Kidney (tissue), 22 donors: Measurements from ENCODE around the gene MAGEE1. TPM values are rescaled to one million over a fixed set of nuclear protein-coding genes. Genes with fewer than 3 reads are reported as not detected.
A peak's percentile ranks its signal among the peaks of the same experiment; 100 is the strongest.

ENCODE experiments used
- DNase-seq, 5 donors: peaks; one replicate each; pipeline ENCODE4 v3.0.0-alpha.2; 2013 to 2020
- FAIRE-seq: peaks from 2 replicates; lab custom pipeline; 2012; peaks lifted over from hg19 to GRCh38; lab: Jason Lieb, UNC
- H3K27ac ChIP-seq, 2 donors: one replicate each; pipeline ENCODE4 v1.7.0; 2013; ENCODE audit warnings: low read depth in 2 of 2, low read length in 2 of 2, inconsistent platforms in 1 of 2
- H3K27me3 ChIP-seq: one replicate; pipeline ENCODE4 v1.7.1; 2013; ENCODE audit warnings: low read length, inconsistent platforms; ENCODE audit not compliant: control insufficient read depth, insufficient read depth
- H3K36me3 ChIP-seq, 3 donors: one replicate each; pipeline versions ENCODE4 v1.7.0 to v1.7.1; 2013; ENCODE audit warnings: low read length in 3 of 3, control low read depth in 1 of 3, inconsistent platforms in 1 of 3; ENCODE audit not compliant: insufficient read depth in 3 of 3, control insufficient read depth in 2 of 3
- H3K4me1 ChIP-seq, 3 donors: one replicate each; pipeline versions ENCODE4 v1.7.0 to v1.7.1; 2013; ENCODE audit warnings: low read length in 3 of 3, inconsistent platforms in 1 of 3, low read depth in 1 of 3; ENCODE audit not compliant: control insufficient read depth in 2 of 3, insufficient read depth in 2 of 3
- H3K4me3 ChIP-seq, 3 donors: one replicate each; pipeline versions ENCODE4 v1.7.0 to v1.8.1; 2013; ENCODE audit warnings: low read length in 3 of 3, control low read depth in 1 of 3, inconsistent platforms in 1 of 3
- H3K9ac ChIP-seq, 3 donors: one replicate each; pipeline versions ENCODE4 v1.7.0 to v1.7.1; 2013; ENCODE audit warnings: low read length in 3 of 3, control low read depth in 1 of 3, inconsistent platforms in 1 of 3
- H3K9me3 ChIP-seq, 3 donors: one replicate each; pipeline versions ENCODE4 v1.7.0 to v1.7.1; 2013; ENCODE audit warnings: low read length in 3 of 3, control low read depth in 1 of 3, inconsistent platforms in 1 of 3; ENCODE audit not compliant: control insufficient read depth in 2 of 3, insufficient read depth in 1 of 3
- CTCF ChIP-seq: IDR thresholded peaks from 3 replicates; pipeline ENCODE4 v1.5.1; 2012; ENCODE audit warnings: mild to moderate bottlenecking, moderate library complexity, borderline replicate concordance; ENCODE audit not compliant: insufficient read depth; ENCODE audit errors: extremely low read depth
- intact Hi-C: fragments of 100-400 bp; cut with DNase I; formaldehyde crosslinking; loops from one replicate; pipeline ENCODE4 v1.11.1; 2022
- long read RNA-seq, 10 donors: library from polyadenylated mRNA in 1 of 10; unstranded in 1 of 10; transcript quantifications; one replicate each; pipeline ENCODE4 v2.0.0 and lab custom pipeline, GENCODE V29; 2021 to 2026
- polyA plus RNA-seq: library from polyadenylated mRNA; stranded (reverse); fragments of 350-450 nt; fragmentation: Illumina TruSeq; extraction: RNeasy Lipid Tissue Mini Kit (QIAGEN cat#74804); gene quantifications from one replicate; pipeline ENCODE4 v1.2.3, GENCODE V29; 2014; ENCODE audit warnings: low read depth, low replicate concordance; ENCODE audit not compliant: insufficient read depth
- total RNA-seq: library from RNA; stranded (reverse); fragmentation: NEBNext Ultra II Directional; extraction: Animal tissue kit (Norgen Biotek cat#: 25700); gene quantifications from one replicate; pipeline ENCODE4 v1.2.1, GENCODE V29; 2021
- donor health status: control.
- donor health status: control.
- donor health status: control.
- donor health status: control.
- donor health status: control.
- donor health status: DM: yes; HTN: yes; CAD: no.
- donor health status: Normal renal cell carcinoma (clear cell type).

Gene MAGEE1
- total RNA-seq: 4.3 TPM
- 3.0 TPM for polyA plus RNA-seq
- long read RNA-seq, donor 1, transcript MAGEE1-201 (1 exons, 3,630 nt): major isoform, 10 of 10 reads
- long read RNA-seq, donor 1, partial matches to known transcripts: 0 of 10 reads
- long read RNA-seq, donor 1, other reads (novel, unspliced or antisense): 0 of 10 reads
- long read RNA-seq, donor 2, transcript MAGEE1-201 (1 exons, 3,630 nt): major isoform, 10 of 10 reads
- long read RNA-seq, donor 2, partial matches to known transcripts: 0 of 10 reads
- long read RNA-seq, donor 2, other reads (novel, unspliced or antisense): 0 of 10 reads
- long read RNA-seq, donor 3, transcript MAGEE1-201 (1 exons, 3,630 nt): major isoform, 5 of 5 reads
- long read RNA-seq, donor 3, partial matches to known transcripts: 0 of 5 reads
- long read RNA-seq, donor 3, other reads (novel, unspliced or antisense): 0 of 5 reads
- long read RNA-seq, donor 4, partial matches to known transcripts: 0 of 2 reads
- long read RNA-seq, donor 4, other reads (novel, unspliced or antisense): 0 of 2 reads
- long read RNA-seq, donor 5, partial matches to known transcripts: 0 of 1 reads
- long read RNA-seq, donor 5, other reads (novel, unspliced or antisense): 0 of 1 reads
- long read RNA-seq, donor 6, partial matches to known transcripts: 0 of 1 reads
- long read RNA-seq, donor 6, other reads (novel, unspliced or antisense): 0 of 1 reads
- long read RNA-seq, donor 7: 0 reads
- long read RNA-seq, donor 8, partial matches to known transcripts: 0 of 3 reads
- long read RNA-seq, donor 8, other reads (novel, unspliced or antisense): 0 of 3 reads
- long read RNA-seq, donor 9, transcript MAGEE1-201 (1 exons, 3,630 nt): major isoform, 5 of 5 reads
- long read RNA-seq, donor 9, partial matches to known transcripts: 0 of 5 reads
- long read RNA-seq, donor 9, other reads (novel, unspliced or antisense): 0 of 5 reads
- long read RNA-seq, donor 10, transcript MAGEE1-201 (1 exons, 3,630 nt): major isoform, 10 of 10 reads
- long read RNA-seq, donor 10, partial matches to known transcripts: 0 of 10 reads
- long read RNA-seq, donor 10, other reads (novel, unspliced or antisense): 0 of 10 reads

GRCh38 chrX:76427560-76428242 is at the start of gene MAGEE1:
Gene MAGEE1 (plus strand): TSS chrX:76427710. CDS start chrX:76427931, 221 bp downstream.
- Histone ChIP-seq H3K9me3 (no peaks in the 10 kb centered on the region), H3K4me1 (peaks cover 0 to 2% (median 0%) of the 10 kb centered on the region in 3 donors), H3K36me3 (peaks cover 0 to 2% (median 0%) of the 10 kb centered on the region in 3 donors), H3K27me3 (no peaks in the 10 kb centered on the region), H3K27ac (peak within 1 kb of the TSS in 1 of 2 donors; percentile 43), H3K9ac (peak within 1 kb of the TSS; percentile 41 to 67 (median 61)), H3K4me3 (peak within 1 kb of the TSS; percentile 70 to 84 (median 79))
- DNase-seq (peak; percentile 86 to 91 (median 88)), FAIRE-seq (peak; percentile 87)
- no peak for TF ChIP-seq CTCF
- intact Hi-C loops: no loop called here

GRCh38 chrX:76398970-76399369 is 28.5 kb upstream of the MAGEE1 start:
- no peaks in the 10 kb centered on the region for H3K27me3 ChIP-seq
- DNase-seq: no peak
- no peak overlapping the region for H3K27ac ChIP-seq
- no peak for FAIRE-seq
- H3K4me3 ChIP-seq: no peak overlapping the region
- intact Hi-C loops: no loop called here
- H3K9me3 ChIP-seq: no peaks in the 10 kb centered on the region
- H3K4me1 ChIP-seq: no peaks in the 10 kb centered on the region
- no peaks in the 10 kb centered on the region for H3K36me3 ChIP-seq
- TF ChIP-seq CTCF: no peak
- no peak overlapping the region for H3K9ac ChIP-seq

- no peak for TF ChIP-seq CTCF
- Histone ChIP-seq H3K27me3 (no peaks in the 10 kb centered on the region), H3K9ac (no peak overlapping the region), H3K4me3 (no peak overlapping the region), H3K9me3 (no peaks in the 10 kb centered on the region), H3K27ac (no peak overlapping the region), H3K36me3 (no peaks in the 10 kb centered on the region), H3K4me1 (no peaks in the 10 kb centered on the region)
- DNase-seq (no peak), FAIRE-seq (no peak)
- intact Hi-C loops: no loop called here
These were observed 19.7 kb upstream of the MAGEE1 start for GRCh38 chrX:76407795-76408194.
